Mucosa of rectum (tissue), 2 donors: ENCODE measurements around the gene ANXA7.

Experiments used
- H3K27ac ChIP-seq, 2 donors: one replicate each; pipeline ENCODE4 v1.7.0; 2013; ENCODE audit warnings: inconsistent platforms in 2 of 2, low read depth in 2 of 2, low read length in 2 of 2
- H3K27me3 ChIP-seq, 2 donors: one replicate each; pipeline ENCODE4 v1.7.0; 2013; ENCODE audit warnings: low read length in 2 of 2; ENCODE audit not compliant: control insufficient read depth in 2 of 2, insufficient read depth in 2 of 2
- H3K36me3 ChIP-seq, 2 donors: one replicate each; pipeline ENCODE4 v1.7.0; 2013; ENCODE audit warnings: low read length in 2 of 2; ENCODE audit not compliant: control insufficient read depth in 2 of 2, insufficient read depth in 2 of 2
- H3K4me1 ChIP-seq, 2 donors: one replicate each; pipeline ENCODE4 v1.7.0; 2013; ENCODE audit warnings: low read length in 2 of 2, mild to moderate bottlenecking in 1 of 2; ENCODE audit not compliant: control insufficient read depth in 2 of 2, insufficient read depth in 2 of 2
- H3K4me3 ChIP-seq, 2 donors: one replicate each; pipeline ENCODE4 v1.7.0; 2013; ENCODE audit warnings: low read length in 2 of 2
- H3K9ac ChIP-seq, 2 donors: one replicate each; pipeline ENCODE4 v1.7.0; 2013; ENCODE audit warnings: low read length in 2 of 2, low read depth in 1 of 2, mild to moderate bottlenecking in 1 of 2
- H3K9me3 ChIP-seq, 2 donors: one replicate each; pipeline ENCODE4 v1.7.0; 2013; ENCODE audit warnings: low read length in 2 of 2; ENCODE audit not compliant: control insufficient read depth in 2 of 2
- donor health status: healthy.
- donor health status: Normal muscosa, but diverticular disease.

Gene ANXA7

GRCh38 chr10:73413528-73414229 is at the start of gene ANXA7:
Gene ANXA7 (minus strand): TSS chr10:73414058. CDS start chr10:73400856, 13,202 bp downstream.
- Histone ChIP-seq H3K9me3 (no peaks in the 10 kb centered on the region), H3K27me3 (no peaks in the 10 kb centered on the region), H3K27ac (peak within 1 kb of the TSS; percentile 97), H3K4me3 (peak within 1 kb of the TSS; percentile 91 to 94), H3K9ac (peak within 1 kb of the TSS; percentile 80 to 97), H3K36me3 (no peaks in the 10 kb centered on the region), H3K4me1 (peaks cover 3 to 13% of the 10 kb centered on the region in 2 donors)

DNA sequence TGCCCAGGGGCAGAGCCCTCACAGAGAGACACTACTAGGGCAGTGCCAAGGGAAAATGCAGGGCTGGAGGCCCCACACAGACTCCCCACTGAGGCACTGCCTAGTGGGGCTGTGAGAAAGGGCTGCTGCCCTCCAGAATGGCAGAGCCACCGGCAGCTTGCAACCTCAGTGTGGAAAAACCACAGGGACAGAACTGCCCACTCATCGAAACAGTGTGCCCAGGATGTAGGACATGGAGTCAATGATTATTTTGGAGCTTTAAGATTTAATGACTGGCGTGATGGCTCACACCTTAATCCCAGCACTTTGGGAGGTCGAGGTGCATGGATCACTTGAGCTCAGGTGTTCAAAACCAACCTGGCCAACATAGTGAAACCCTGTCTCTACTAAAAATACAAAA is 47.0 kb upstream of the ANXA7 start:
- no peak overlapping the region for H3K4me3 ChIP-seq
- no peak overlapping the region for H3K9ac ChIP-seq
- H3K36me3 ChIP-seq = peaks cover 1 to 7% of the 10 kb centered on the region in 2 donors
- H3K27me3 ChIP-seq = no peaks in the 10 kb centered on the region
- H3K9me3 ChIP-seq = no peaks in the 10 kb centered on the region
- no peak overlapping the region for H3K27ac ChIP-seq
- peaks cover 4 to 7% of the 10 kb centered on the region in 2 donors for H3K4me1 ChIP-seq

DNA sequence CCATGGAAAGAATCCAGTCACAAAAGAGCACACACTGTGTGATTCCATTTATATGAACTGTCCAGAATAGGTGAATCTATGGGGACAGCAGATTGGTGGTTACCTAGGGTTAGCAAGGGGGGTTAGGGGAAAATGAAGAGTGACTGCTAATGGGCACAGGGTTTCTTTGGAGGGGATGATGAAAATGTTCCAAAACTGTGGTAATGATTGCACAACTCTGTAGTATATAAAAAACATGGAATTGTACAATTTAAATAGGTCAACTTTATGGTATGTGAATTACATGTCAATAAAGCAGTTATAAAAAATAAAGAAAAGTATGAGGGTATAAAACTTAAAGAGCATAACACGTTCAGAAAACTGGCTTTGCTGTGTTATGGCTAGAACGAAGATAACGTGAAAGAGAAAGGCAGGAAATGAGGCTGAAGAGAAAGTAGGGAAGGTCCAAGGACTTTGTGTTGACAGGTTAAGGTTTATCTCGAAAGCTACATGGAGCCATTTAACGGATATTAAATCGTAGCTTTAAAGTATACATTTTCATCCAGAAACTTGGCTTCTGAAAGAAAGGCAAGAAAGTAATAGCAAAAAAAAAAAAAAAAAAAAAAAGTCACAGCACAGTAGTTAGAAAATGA is 45.9 kb upstream of the ANXA7 start:
- H3K27me3 ChIP-seq = no peaks in the 10 kb centered on the region
- H3K4me1 ChIP-seq = peaks cover 4 to 7% of the 10 kb centered on the region in 2 donors
- H3K27ac ChIP-seq = no peak overlapping the region
- peaks cover 0 to 3% of the 10 kb centered on the region in 2 donors for H3K36me3 ChIP-seq
- no peaks in the 10 kb centered on the region for H3K9me3 ChIP-seq
- peak overlapping the region in 1 of 2 donors; percentile 26 for H3K4me3 ChIP-seq
- no peak overlapping the region for H3K9ac ChIP-seq

- no peak overlapping the region for H3K4me3 ChIP-seq
- no peak overlapping the region for H3K9ac ChIP-seq
- peaks cover 0 to 5% of the 10 kb centered on the region in 2 donors for H3K36me3 ChIP-seq
- no peaks in the 10 kb centered on the region for H3K27me3 ChIP-seq
- H3K4me1 ChIP-seq = peaks cover 4 to 7% of the 10 kb centered on the region in 2 donors
- H3K9me3 ChIP-seq = no peaks in the 10 kb centered on the region
- no peak overlapping the region for H3K27ac ChIP-seq
Measured at GRCh38 chr10:73456187-73456890, 42.5 kb upstream of the ANXA7 start.

GRCh38 chr10:73449113-73449512 is 35.3 kb upstream of the ANXA7 start:
- Histone ChIP-seq H3K9ac (no peak overlapping the region), H3K27ac (no peak overlapping the region), H3K9me3 (no peaks in the 10 kb centered on the region), H3K4me1 (no peaks in the 10 kb centered on the region), H3K4me3 (no peak overlapping the region), H3K27me3 (no peaks in the 10 kb centered on the region), H3K36me3 (peaks cover 7 to 14% of the 10 kb centered on the region in 2 donors)

DNA sequence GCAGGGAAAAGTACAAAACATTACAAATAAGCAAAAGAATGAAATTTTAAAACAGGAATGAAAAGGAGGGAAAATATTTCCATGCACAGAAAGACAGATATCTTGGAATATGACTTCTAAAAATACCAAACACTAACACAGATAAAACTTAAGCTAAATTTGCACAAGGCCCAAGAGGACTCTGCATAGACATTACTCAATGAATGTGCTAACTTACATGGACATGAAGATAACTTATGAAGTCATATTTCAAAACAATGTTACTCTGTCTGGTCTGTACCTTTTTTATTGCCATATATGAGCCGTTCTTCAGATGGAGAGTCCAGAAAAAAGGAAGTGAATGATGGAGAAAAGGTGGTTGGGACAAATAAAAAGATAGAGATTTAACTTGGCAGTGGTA is 34.5 kb upstream of the ANXA7 start:
- Histone ChIP-seq H3K9ac (no peak overlapping the region), H3K36me3 (peaks cover 11 to 14% of the 10 kb centered on the region in 2 donors), H3K9me3 (no peaks in the 10 kb centered on the region), H3K4me1 (no peaks in the 10 kb centered on the region), H3K4me3 (no peak overlapping the region), H3K27me3 (no peaks in the 10 kb centered on the region), H3K27ac (no peak overlapping the region)

- Histone ChIP-seq H3K27ac (no peak overlapping the region), H3K36me3 (peaks cover 15 to 16% of the 10 kb centered on the region in 2 donors)
Measured at GRCh38 chr10:73446926-73447325, 33.1 kb upstream of the ANXA7 start.

GRCh38 chr10:73444457-73444856 is 30.6 kb upstream of the ANXA7 start:
- Histone ChIP-seq H3K36me3 (peaks cover 19% of the 10 kb centered on the region in 2 donors), H3K27me3 (no peaks in the 10 kb centered on the region), H3K4me1 (no peaks in the 10 kb centered on the region), H3K4me3 (no peak overlapping the region), H3K9me3 (no peaks in the 10 kb centered on the region), H3K27ac (no peak overlapping the region), H3K9ac (no peak overlapping the region)

More at GRCh38 chr10:73446926-73447325, 33.1 kb upstream of the ANXA7 start:
- H3K9me3 ChIP-seq = no peaks in the 10 kb centered on the region
- no peak overlapping the region for H3K4me3 ChIP-seq
- H3K9ac ChIP-seq = no peak overlapping the region
- H3K27me3 ChIP-seq = no peaks in the 10 kb centered on the region
- H3K4me1 ChIP-seq = no peaks in the 10 kb centered on the region

DNA sequence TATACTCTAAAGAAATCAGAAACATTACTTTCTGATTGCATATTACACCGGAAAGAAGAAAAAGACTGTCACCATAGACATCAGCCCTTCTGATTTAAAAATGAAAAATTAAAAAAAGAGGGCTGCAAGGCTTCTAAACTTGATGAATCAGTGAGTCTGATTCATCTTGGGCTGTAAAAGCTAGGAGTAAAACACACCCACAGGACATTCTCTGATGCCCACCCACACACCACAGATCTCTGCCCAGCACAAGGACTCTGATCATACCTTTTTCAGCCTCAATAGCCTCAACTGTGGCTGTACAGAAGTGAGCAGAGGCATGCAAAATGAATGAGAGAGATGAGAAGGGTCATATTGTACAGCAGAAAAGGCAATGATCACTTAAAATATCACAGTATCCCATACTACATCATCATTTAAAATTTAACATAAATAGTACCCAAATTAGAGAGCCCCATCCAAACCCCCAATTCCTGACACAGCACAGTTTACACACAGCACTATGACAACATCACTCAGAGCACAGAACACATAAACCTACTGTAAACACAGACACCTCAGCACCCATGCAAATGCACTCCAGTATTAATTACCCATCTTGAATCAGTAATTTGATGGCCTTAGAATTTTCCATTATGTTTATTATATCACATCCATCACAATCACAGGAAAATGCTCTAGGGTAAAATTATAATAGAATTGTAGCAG is 25.9 kb upstream of the ANXA7 start:
- Histone ChIP-seq H3K9ac (no peak overlapping the region), H3K27me3 (no peaks in the 10 kb centered on the region), H3K9me3 (no peaks in the 10 kb centered on the region), H3K27ac (no peak overlapping the region), H3K4me3 (no peak overlapping the region), H3K4me1 (no peaks in the 10 kb centered on the region), H3K36me3 (peaks cover 25 to 32% of the 10 kb centered on the region in 2 donors)
